Natural killer cell treated with Interleukin-12 subunit alpha and Interleukin-12 subunit beta and Interleukin-15 and Interleukin-18, amount 100 ng/mL, for 72 hours (primary cell): ENCODE results near the gene PLBD1. TPM values are rescaled to one million over a fixed set of nuclear protein-coding genes. Genes with fewer than 3 reads are reported as not detected.
A peak's percentile ranks its signal among the peaks of the same experiment; 100 is the strongest.

Experiments
- ATAC-seq, 2 donors: fragments of 150-1000 bp; cut with Tn5 transposase in 1 of 2; sonication (Bioruptor Pico), chemical (Tn5 transposase) in 1 of 2; 2 replicates each; pipeline ENCODE4 v1.10.0; 2021
- DNase-seq: peaks from one replicate; pipeline ENCODE4 v3.0.0; 2022; ENCODE audit warnings: low spot score
- H3K27ac Mint-ChIP-seq, 2 donors: 1 replicate in 1 of 2; 2 replicates in 1 of 2; pipeline ENCODE4 v1.8.0; 2022; ENCODE audit warnings: mixed read lengths in 2 of 2, mild to moderate bottlenecking in 1 of 2, moderate library complexity in 1 of 2
- H3K27me3 Mint-ChIP-seq, 2 donors: 1 replicate in 1 of 2; 2 replicates in 1 of 2; pipeline ENCODE4 v1.8.0; 2022; ENCODE audit warnings: mixed read lengths in 2 of 2
- H3K36me3 Mint-ChIP-seq: one replicate; pipeline ENCODE4 v1.8.0; 2022; ENCODE audit warnings: mixed read lengths
- H3K4me1 Mint-ChIP-seq, 2 donors: 1 replicate in 1 of 2; 2 replicates in 1 of 2; pipeline ENCODE4 v1.8.0; 2022; ENCODE audit warnings: low read depth in 2 of 2, mixed read lengths in 2 of 2, mild to moderate bottlenecking in 1 of 2
- H3K4me3 Mint-ChIP-seq: one replicate; pipeline ENCODE4 v1.8.0; 2022; ENCODE audit warnings: mixed read lengths
- H3K9me3 Mint-ChIP-seq: 2 replicates; pipeline ENCODE4 v1.8.0; 2022; ENCODE audit warnings: mixed read lengths
- total RNA-seq, 2 donors: library from RNA; stranded (reverse); gene quantifications; one replicate each; pipeline ENCODE4 v1.2.3, GENCODE V29; 2022

PLBD1 gene
- total RNA-seq, 2 donors from 2014 or later = not detected

DNA sequence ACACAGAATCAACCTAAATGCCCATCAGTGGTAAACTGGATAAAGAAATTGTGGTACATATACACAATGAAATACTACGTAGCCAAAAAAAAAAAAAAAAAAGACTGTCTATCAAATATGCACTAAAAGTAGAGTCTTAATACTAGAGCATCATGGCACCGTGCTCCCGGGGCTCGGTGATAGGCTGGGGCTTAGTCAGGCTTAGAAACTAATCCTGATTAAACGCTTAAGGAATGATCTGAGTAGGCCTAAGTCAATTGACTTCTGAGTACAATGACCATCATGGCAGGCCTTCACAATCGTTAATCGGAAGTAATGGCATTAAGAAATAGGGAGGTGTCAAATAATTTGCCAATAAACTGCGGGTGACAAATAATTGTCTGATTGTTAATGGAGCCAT is 9.7 kb downstream of the PLBD1 start:
- Mint-ChIP-seq H3K27me3 (peaks cover 7% of the 10 kb centered on the region in 2 donors), H3K4me3 (no peak overlapping the region)

DNA sequence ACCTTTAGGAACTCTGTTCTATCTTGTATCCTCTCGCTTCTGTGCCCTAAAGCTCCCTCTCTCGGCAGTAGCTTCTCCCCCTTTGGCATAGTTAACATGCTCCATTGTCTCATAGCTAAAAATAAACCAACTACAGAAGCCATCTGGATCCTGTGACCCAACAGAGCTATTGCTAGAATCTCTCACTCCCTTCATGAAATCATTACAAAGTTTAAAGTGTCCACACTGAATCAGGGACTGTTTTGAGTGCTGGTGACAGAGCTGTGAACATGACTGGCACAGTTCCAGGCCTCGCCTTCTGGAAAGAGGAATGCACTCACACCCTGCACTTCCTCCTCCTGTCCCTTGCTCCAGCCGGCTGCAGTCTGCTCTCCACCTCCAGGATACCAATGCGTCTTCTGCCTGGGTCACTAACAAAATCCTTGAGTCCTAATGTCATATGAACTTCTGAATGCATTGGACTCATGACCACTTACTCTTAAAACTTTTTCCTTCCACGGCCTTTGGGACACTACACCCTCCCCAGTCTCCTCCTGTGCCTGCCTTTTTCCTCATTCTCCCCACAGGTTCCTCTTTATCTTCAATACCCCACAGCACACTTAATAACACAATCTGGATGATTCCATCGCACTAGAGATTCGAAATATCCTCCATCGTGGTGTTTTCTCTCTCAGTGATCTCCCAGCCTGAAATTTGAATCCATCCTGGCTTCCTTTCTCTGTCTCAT is 13.2 kb downstream of the PLBD1 start:
- Mint-ChIP-seq H3K4me3 (no peak overlapping the region), H3K27ac (no peak overlapping the region), H3K36me3 (no peaks in the 10 kb centered on the region), H3K9me3 (no peaks in the 10 kb centered on the region), H3K4me1 (peaks cover 0 to 6% of the 10 kb centered on the region in 2 donors), H3K27me3 (peaks cover 13 to 15% of the 10 kb centered on the region in 2 donors)
- ATAC-seq (no peak), DNase-seq (no peak)

More for the DNA sequence above, 9.7 kb downstream of the PLBD1 start:
- H3K9me3 Mint-ChIP-seq = no peaks in the 10 kb centered on the region
- peaks cover 0 to 6% of the 10 kb centered on the region in 2 donors for H3K4me1 Mint-ChIP-seq
- no peak for ATAC-seq
- H3K36me3 Mint-ChIP-seq = no peaks in the 10 kb centered on the region
- DNase-seq = no peak
- no peak overlapping the region for H3K27ac Mint-ChIP-seq

DNA sequence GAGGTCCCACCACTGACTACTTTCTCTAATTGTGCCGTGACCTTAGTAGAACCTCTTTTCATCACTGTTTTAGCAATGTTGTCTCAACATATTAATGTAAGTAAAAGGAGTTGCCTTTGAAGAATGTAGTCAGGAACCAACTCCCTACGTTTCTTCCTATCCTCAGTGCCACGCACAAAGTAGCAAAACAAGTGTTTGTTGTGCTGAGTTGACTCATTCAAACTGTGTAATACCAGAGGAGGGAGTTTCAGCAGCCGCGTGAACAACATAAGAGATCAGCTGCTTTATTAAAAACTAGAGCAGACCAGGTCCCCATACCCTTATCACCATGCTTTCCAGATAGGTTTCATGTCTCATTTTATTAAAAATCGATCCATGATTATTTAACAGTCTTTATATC is 19.1 kb downstream of the PLBD1 start:
- Mint-ChIP-seq H3K4me1 (no peaks in the 10 kb centered on the region), H3K27ac (no peak overlapping the region), H3K4me3 (no peak overlapping the region), H3K27me3 (peaks cover 8 to 15% of the 10 kb centered on the region in 2 donors), H3K36me3 (no peaks in the 10 kb centered on the region), H3K9me3 (no peaks in the 10 kb centered on the region)
- DNase-seq (no peak), ATAC-seq (no peak)

DNA sequence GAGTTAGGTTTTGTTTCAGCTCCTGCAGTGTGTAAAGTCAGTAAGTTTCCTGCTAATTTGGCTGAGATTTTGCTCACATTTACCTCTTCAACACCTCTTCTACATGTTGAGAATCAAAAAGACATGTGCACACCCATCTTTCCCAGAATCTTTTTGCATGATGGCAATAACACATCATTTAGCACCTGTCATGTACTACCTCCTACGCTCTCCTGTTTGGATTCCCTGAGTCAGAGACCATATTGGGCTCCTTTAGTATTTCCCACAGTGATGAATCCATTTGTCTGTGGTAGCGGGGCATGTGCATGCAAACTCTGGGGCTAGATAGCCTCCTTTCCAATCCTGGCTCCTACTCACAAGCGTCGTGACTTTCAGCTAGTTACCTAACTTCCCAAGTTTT is 20.1 kb downstream of the PLBD1 start:
- peaks cover 8 to 12% of the 10 kb centered on the region in 2 donors for H3K27me3 Mint-ChIP-seq
- no peaks in the 10 kb centered on the region for H3K4me1 Mint-ChIP-seq
- no peak overlapping the region for H3K4me3 Mint-ChIP-seq
- ATAC-seq (no peak), DNase-seq (no peak)
- H3K27ac Mint-ChIP-seq = no peak overlapping the region
- H3K9me3 Mint-ChIP-seq = no peaks in the 10 kb centered on the region
- no peaks in the 10 kb centered on the region for H3K36me3 Mint-ChIP-seq

DNA sequence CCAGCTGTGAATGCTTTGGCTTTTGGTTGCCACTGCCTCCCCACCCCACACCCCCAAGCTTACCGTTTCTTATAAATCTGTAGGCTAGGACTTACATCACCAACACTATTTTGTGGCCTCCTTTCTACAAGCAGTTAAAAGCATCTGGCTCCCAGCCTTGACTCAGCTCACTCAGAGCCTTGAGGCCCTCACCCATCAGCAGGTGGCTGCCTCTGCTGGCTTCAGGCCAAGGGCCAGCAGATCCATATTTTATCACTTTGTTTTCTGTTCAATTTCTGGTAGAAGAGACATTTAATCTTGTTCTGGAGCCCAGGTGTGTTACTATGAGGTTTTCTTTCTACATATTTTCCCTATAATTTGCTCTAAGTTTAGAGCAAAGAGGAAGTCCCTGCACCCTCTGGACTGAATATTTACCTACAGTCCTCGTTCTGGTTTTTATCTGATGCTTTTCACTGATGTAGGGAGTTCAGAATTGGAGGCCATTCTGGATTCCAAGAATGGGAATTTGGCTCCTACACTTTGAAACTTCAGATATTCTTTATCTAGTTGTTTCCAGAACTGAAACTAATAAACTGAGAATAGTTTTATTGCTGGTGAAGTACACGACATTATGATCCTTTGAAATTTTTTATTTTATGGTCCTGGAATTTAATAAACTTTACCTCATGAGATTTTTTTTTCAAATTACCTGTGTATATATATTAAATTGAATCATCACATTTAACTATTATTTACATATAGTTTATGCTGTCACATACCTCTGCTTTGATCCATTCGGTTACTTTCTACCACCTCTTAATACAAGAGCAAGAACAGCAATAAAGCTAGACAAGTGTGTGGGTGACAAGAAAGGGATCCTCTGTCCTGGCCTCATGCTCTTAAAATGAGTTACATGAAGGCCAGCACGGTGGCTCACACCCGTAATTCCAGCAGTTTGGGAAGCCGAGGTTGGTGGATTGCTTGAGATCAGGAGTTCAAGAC is 22.2 kb downstream of the PLBD1 start:
- Mint-ChIP-seq H3K4me3 (no peak overlapping the region), H3K36me3 (no peaks in the 10 kb centered on the region), H3K9me3 (no peaks in the 10 kb centered on the region), H3K27me3 (peaks cover 8 to 12% of the 10 kb centered on the region in 2 donors), H3K27ac (no peak overlapping the region), H3K4me1 (no peaks in the 10 kb centered on the region)
- ATAC-seq (no peak), DNase-seq (no peak)

DNA sequence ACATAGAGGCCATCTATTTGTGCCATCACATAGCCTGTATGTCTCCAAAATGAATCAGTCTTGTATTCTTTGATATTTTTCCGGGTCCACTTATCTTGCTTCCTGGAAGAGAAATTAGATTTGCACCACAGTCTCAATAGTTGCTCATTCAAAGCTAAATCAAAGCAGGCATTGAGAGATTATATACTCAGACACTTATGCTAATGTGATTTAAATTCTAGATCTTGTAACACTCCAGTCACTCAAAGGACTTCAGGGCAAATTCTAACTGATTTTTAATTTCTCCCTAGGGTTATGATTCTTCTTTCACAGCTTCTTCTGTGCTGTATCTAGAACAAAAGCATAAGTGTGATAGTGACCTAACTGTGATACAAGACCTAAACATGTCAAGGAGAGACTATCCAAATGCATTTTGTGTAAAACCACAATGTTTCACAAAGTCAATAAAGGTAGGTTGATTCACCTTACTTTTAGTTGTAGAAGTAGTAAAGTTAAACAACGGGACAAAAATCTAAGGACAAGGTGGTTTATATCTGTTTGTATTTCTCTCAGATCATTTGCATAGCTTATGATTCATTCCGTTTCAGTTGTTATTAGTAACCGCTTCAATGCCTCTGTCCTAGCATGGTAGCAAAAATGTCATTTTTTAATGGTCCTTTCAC is 26.8 kb downstream of the PLBD1 start:
- Mint-ChIP-seq H3K36me3 (no peaks in the 10 kb centered on the region), H3K9me3 (no peaks in the 10 kb centered on the region), H3K27ac (no peak overlapping the region), H3K27me3 (peaks cover 5 to 6% of the 10 kb centered on the region in 2 donors), H3K4me1 (no peaks in the 10 kb centered on the region), H3K4me3 (no peak overlapping the region)
- DNase-seq (no peak), ATAC-seq (no peak)

DNA sequence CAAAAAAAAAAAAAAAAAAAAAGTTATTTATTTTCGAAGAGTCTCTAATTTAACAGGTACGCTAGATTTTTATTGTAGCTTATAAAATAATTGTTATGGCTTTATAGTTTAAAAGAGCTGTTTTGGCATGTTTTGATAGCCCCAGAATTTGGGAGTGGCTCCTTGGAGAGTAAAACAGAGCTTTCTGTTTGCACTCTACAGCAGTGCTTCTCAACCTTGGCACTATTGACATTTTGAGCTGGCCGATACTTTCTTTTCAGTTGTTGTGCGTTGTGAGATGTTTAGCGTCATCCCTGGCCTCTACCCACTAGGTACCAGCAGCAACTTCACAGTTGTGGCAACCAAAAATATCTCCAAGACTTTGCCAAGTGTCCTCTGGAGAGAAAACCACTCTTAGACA is 30.6 kb downstream of the PLBD1 start:
- Mint-ChIP-seq H3K36me3 (no peaks in the 10 kb centered on the region), H3K9me3 (no peaks in the 10 kb centered on the region), H3K27me3 (peaks cover 5 to 9% of the 10 kb centered on the region in 2 donors), H3K27ac (no peak overlapping the region), H3K4me1 (no peaks in the 10 kb centered on the region), H3K4me3 (no peak overlapping the region)
- DNase-seq (no peak), ATAC-seq (no peak)

DNA sequence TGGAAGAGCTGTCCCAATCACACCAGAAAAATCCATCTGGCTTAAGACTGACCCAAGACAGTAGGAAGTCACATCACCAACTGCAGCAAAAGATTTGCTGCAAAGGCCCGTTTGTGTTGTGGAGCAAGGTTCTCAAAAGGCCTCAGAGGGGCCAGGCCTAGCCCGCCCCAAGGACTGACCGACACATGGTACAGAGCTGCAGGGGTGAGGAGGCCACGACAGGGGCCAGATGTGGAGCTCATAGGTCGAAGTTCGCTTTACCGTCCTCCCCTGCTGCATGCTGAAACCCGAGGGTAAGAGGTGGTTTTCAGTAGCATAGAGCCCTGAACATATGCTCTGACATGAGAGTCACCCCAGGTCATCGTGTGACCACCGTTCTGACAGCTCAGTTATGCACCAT is 35.5 kb downstream of the PLBD1 start:
- ATAC-seq = peak in 1 of 2 donors; percentile 28
- no peaks in the 10 kb centered on the region for H3K4me1 Mint-ChIP-seq
- H3K27me3 Mint-ChIP-seq = peaks cover 0 to 6% of the 10 kb centered on the region in 2 donors
- DNase-seq = no peak
- no peaks in the 10 kb centered on the region for H3K9me3 Mint-ChIP-seq
- no peak overlapping the region for H3K4me3 Mint-ChIP-seq
- no peaks in the 10 kb centered on the region for H3K36me3 Mint-ChIP-seq
- no peak overlapping the region for H3K27ac Mint-ChIP-seq

DNA sequence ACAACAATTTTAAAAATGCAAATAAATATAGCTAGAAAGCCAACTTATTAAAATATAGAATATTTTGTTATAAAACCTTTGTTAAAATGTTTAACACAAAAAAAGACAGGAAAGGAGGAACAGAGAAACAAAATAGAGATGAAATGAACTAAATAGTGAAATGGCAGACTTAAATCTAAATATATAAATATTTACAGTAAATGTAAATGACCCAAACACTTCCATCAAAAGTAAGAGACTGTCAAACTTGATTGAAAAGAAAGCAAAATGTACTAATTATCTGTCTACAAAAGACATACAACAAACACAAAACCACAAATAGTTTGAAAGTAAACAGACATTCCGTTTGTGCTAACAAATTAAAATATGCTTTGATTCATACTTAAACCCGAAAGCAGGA is 41.7 kb downstream of the PLBD1 start:
- H3K4me3 Mint-ChIP-seq = no peak overlapping the region
- ATAC-seq (no peak), DNase-seq (no peak)
- H3K9me3 Mint-ChIP-seq = peaks cover 12% of the 10 kb centered on the region
- peaks cover 25% of the 10 kb centered on the region for H3K36me3 Mint-ChIP-seq
- no peak overlapping the region for H3K27ac Mint-ChIP-seq
- H3K4me1 Mint-ChIP-seq = no peaks in the 10 kb centered on the region
- peaks cover 8 to 13% of the 10 kb centered on the region in 2 donors for H3K27me3 Mint-ChIP-seq

DNA sequence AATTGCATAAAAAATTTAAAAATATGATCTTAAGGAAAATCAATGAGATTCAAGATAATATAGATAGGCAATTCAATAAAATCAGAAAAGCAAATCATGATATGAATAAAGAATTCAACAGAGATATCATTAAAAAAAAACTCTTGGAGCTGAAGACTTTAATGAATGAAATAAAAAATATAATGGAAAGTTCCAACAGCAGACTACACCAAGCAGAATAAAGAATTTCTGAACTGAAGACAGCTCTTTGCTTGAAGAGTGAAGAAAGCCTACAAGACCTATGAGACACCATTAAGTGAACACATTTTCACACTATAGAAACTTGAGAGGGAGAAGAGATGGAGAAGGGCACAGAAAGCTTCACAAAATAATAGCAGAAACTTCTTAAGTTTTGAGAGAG is 45.9 kb downstream of the PLBD1 start:
- DNase-seq = no peak
- H3K36me3 Mint-ChIP-seq = peaks cover 25% of the 10 kb centered on the region
- H3K4me3 Mint-ChIP-seq = no peak overlapping the region
- peaks cover 8 to 13% of the 10 kb centered on the region in 2 donors for H3K27me3 Mint-ChIP-seq
- peaks cover 12% of the 10 kb centered on the region for H3K9me3 Mint-ChIP-seq
- ATAC-seq = no peak
- H3K27ac Mint-ChIP-seq = no peak overlapping the region
- H3K4me1 Mint-ChIP-seq = no peaks in the 10 kb centered on the region

DNA sequence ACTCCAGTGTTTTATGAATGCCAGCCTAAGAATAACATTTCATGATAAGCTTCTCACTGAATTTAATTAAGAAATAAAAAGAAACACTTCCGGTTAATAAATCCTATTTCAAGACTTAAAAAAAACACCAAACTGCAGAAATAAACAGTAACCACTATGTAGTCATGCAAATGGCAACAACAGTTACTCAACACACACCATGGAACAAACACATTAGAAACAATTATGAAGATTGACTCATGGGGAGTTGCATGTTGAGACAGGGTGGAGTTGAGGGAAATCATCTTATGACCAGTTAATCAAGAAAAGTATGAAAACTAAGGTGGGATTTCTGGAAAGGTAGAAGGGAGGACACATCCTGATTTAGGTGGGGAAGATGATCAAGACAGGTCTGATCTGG is 52.7 kb downstream of the PLBD1 start:
- Mint-ChIP-seq H3K36me3 (no peaks in the 10 kb centered on the region), H3K27me3 (no peaks in the 10 kb centered on the region), H3K4me3 (no peak overlapping the region), H3K27ac (no peak overlapping the region), H3K4me1 (no peaks in the 10 kb centered on the region), H3K9me3 (no peaks in the 10 kb centered on the region)
- no peak for DNase-seq
- no peak for ATAC-seq

DNA sequence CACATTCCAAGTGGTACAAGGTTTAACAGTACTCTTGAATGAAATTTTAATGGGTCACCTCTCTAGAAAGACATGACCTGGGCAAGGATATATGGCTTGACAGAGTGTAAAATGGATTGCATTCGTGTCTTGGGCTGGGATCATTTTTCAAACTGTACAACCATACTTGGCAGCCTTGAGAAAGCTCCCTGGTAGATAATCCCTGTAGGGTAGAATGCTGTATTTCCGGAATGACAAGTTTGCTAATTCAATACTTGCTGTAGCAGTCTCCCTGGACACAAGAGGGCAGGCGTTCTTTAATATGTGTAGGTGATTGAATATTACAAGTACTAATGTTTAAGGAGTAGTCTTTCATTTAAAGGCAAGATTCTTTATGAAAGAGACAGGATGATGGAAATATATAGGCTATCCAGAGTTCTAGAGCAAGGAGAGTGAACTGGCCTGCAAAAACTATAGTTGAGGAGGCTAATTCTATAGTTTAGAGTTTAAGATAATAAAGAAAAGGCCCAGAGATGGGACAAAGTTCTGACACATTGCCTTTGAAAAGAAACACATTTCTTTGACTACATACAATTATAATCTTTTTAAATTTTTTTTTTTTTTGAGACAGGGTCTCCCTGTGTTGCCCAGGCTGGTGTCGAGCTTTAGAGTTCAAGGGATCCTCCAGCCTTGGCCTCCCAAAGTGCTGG is 53.4 kb downstream of the PLBD1 start:
- no peak for DNase-seq
- peak in 1 of 2 donors; percentile 33 for ATAC-seq
- no peaks in the 10 kb centered on the region for H3K27me3 Mint-ChIP-seq
- no peak overlapping the region for H3K27ac Mint-ChIP-seq
- H3K36me3 Mint-ChIP-seq = no peaks in the 10 kb centered on the region
- no peaks in the 10 kb centered on the region for H3K4me1 Mint-ChIP-seq
- no peak overlapping the region for H3K4me3 Mint-ChIP-seq
- H3K9me3 Mint-ChIP-seq = no peaks in the 10 kb centered on the region

DNA sequence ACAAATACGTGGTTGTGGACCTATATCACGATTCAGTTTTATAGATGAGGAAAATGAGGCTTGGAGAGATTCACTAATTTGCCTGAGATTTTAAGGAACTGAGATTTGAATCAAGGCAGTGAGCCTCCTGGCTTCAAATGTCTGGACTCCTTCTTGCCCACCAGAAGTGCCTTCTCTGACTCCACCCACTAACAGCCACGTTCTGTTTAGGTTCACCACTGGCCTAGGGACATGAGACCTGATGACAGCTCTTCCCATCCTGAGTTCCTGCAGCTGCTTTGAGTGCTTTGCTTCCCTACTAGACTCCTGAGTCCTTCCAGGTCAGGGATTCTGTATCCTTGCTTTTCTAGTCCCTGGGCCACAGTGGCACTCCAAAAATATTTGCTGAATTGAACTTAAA is 57.1 kb downstream of the PLBD1 start:
- H3K36me3 Mint-ChIP-seq = no peaks in the 10 kb centered on the region
- peaks cover 0 to 3% of the 10 kb centered on the region in 2 donors for H3K4me1 Mint-ChIP-seq
- H3K27ac Mint-ChIP-seq = no peak overlapping the region
- H3K27me3 Mint-ChIP-seq = no peaks in the 10 kb centered on the region
- no peaks in the 10 kb centered on the region for H3K9me3 Mint-ChIP-seq
- no peak overlapping the region for H3K4me3 Mint-ChIP-seq
- DNase-seq = no peak
- no peak for ATAC-seq
